GM10248 (cell line): ENCODE data around the gene YBEY.

Experiments
- CTCF ChIA-PET: fragments of 300-600 bp; sonication (Branson Sonifier 250); formaldehyde crosslinking; extraction: SDS; loops from one replicate; lab custom pipeline; 2021; ENCODE audit warnings: antibody characterized with exemption; lab: Yijun Ruan, JAX
- POLR2A ChIA-PET: fragments of 350-650 bp; sonication (Branson Sonifier 250); formaldehyde crosslinking; extraction: SDS; loops from one replicate; lab custom pipeline; 2020; ENCODE audit warnings: antibody characterized with exemption; lab: Yijun Ruan, JAX
- DNase-seq: peaks from one replicate; pipeline ENCODE4 v3.0.0; 2012; ENCODE audit errors: extremely low spot score
- TF ChIP-seq, protein P1 (sequence below): IDR thresholded peaks from 2 replicates; pipeline ENCODE4 v1.5.1; 2012; ENCODE audit warnings: mild to moderate bottlenecking, low read depth; ENCODE audit errors: extremely low read depth, missing control alignments, control extremely low read depth

YBEY gene

GRCh38 chr21:46317710-46318463 is 31.7 kb downstream of the YBEY start:
- POLR2A ChIA-PET = no interaction called here
- CTCF ChIA-PET = no interaction called here
- TF ChIP-seq, protein P1, sequence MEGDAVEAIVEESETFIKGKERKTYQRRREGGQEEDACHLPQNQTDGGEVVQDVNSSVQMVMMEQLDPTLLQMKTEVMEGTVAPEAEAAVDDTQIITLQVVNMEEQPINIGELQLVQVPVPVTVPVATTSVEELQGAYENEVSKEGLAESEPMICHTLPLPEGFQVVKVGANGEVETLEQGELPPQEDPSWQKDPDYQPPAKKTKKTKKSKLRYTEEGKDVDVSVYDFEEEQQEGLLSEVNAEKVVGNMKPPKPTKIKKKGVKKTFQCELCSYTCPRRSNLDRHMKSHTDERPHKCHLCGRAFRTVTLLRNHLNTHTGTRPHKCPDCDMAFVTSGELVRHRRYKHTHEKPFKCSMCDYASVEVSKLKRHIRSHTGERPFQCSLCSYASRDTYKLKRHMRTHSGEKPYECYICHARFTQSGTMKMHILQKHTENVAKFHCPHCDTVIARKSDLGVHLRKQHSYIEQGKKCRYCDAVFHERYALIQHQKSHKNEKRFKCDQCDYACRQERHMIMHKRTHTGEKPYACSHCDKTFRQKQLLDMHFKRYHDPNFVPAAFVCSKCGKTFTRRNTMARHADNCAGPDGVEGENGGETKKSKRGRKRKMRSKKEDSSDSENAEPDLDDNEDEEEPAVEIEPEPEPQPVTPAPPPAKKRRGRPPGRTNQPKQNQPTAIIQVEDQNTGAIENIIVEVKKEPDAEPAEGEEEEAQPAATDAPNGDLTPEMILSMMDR = no peak
- DNase-seq = no peak

- CTCF ChIA-PET = no interaction called here
- DNase-seq = no peak
- TF ChIP-seq, protein P1 = no peak
- POLR2A ChIA-PET = no interaction called here
Observed at GRCh38 chr21:46318464-46318845, 32.3 kb downstream of the YBEY start.

DNA sequence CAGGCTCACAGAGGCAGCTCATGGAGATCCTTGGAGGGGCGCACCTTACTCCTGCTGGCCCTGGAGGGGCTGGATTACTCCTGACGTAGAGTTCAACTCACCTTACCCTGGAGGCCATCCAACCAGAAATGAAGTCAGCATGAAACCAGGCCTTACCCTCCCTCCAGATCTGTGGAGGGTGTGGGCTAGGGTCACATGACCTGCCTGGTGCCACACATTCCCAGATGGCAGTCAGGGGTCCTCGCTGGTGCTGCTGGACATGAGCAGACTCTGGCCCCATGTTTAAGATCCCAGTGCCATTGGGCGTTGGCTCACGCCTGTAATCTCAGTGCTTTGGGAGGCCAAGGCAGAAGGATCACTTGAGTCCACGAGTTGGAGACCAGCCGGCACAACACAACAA is 33.0 kb downstream of the YBEY start:
- ChIA-PET CTCF (no interaction called here), POLR2A (no interaction called here)
- DNase-seq = no peak
- TF ChIP-seq, protein P1 = no peak

GRCh38 chr21:46320331-46320801 is 34.2 kb downstream of the YBEY start:
- TF ChIP-seq, protein P1 = no peak
- DNase-seq = no peak
- ChIA-PET CTCF (no interaction called here), POLR2A (no interaction called here)

DNA sequence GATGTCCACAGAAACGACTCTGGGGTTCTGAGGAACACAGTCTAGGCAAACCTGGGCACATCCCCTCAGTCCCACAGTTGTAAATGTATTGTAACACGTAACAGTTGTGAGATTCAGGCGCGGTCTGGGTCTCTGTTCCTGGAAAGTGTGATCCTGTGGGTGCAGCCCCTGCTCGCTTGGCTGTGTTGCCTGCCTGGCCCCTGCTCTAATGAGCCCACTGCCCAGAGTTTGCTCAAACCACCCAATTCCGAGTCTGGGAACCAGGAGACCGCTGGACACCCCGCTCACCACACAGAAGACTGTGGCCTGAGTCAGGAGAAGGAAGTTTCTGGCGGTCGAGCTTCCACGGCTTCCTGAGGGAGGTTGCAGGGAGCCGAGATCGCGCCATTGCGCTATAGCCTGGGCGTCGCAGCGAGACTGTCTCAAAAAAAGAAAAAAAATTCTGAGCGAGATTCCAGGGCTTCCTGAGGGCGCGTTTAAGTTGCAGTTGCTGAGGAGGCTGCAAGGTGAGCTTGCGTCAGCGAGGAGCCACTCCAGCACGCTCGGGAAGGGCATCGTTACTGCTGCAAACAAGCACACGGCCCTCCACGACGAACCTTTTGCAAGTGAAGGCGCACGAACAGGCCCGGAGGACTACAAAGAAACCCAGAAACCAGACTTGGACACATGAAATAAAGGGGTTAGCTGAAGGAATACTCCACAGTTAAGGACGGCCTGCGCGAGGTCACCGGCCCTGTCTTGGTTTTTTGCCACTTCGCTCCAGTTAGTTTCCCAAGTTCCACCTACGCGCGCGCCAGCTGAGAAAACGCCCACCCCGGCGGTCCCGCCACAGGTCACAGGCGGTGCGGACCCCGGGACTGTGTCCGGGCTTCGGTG is 36.4 kb downstream of the YBEY start:
- TF ChIP-seq, protein P1 = no peak
- no peak for DNase-seq
- POLR2A ChIA-PET = interaction anchor here (0.6 kb wide), 2 partner anchors 9 to 58 kb away, joined by 3 to 4 read pairs; no protein-coding TSS in a partner anchor
- CTCF ChIA-PET = interaction anchor here (1.3 to 1.4 kb wide), 2 partner anchors 22 to 41 kb away, joined by 3 read pairs; no protein-coding TSS in a partner anchor

- peak; percentile 26 for DNase-seq
- TF ChIP-seq, protein P1 = no peak
- ChIA-PET POLR2A (interaction anchor here (0.6 kb wide), 1 partner anchor 10 kb away, joined by 3 read pairs; no protein-coding TSS in a partner anchor), CTCF (interaction anchor here (1.3 to 1.4 kb wide), 2 partner anchors 23 to 40 kb away, joined by 3 read pairs; no protein-coding TSS in a partner anchor)
Observed at GRCh38 chr21:46323227-46323709, 37.1 kb downstream of the YBEY start.
